Ramos (cell line): Measurements from ENCODE around the gene KCNQ5.

Experiments used
- in situ Hi-C: fragments of 300-500 bp; cut with MboI; formaldehyde crosslinking; loops from one replicate; pipeline ENCODE4 v1.14.3; 2022; ENCODE audit warnings: low sequenced_read_pairs; ENCODE audit not compliant: unreplicated experiment

The KCNQ5 gene

GRCh38 chr6:73143551-73143950 lies 521.7 kb downstream of the KCNQ5 start:
- in situ Hi-C loops = no loop called here

- in situ Hi-C loops = no loop called here
These were observed 522.7 kb downstream of the KCNQ5 start for GRCh38 chr6:73144516-73144915.

DNA sequence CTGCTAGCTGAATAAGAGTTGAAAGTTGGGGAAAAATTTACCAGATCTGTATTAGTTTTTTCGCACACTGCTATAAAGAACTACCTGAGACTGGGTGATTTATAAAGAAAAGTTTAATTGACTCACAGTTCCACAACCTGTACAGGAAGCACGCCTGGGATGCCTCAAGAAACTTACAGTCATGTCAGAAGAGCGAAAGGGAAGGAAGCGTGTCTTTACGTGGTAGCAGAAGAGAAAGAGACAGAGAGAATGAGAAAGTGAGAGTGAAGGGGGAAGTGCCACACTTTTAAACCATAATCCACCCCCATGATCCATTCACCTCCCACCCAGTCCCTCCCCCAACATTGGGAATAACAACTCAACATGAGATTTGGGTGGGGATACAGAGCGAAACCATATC lies 523.8 kb downstream of the KCNQ5 start:
- in situ Hi-C loops = no loop called here

DNA sequence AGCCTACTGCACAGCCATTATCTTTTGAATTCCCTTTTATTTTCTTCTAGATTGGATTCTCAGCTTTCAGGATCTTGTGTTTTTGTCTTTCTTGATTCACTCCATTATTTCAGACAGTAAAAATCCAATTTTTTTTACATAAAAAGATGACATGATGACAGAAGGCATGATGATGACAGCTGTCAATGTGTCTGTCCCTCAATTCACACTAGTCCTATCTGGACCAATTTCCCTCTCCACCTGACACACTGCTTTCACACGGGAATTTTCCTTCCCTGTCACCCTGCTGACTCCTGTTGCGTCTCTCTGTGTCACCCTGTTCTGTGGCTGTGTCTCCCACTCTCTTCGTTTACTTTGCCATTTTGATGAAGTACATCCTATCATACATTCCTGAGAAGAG lies 529.9 kb downstream of the KCNQ5 start:
- in situ Hi-C loops = no loop called here

DNA sequence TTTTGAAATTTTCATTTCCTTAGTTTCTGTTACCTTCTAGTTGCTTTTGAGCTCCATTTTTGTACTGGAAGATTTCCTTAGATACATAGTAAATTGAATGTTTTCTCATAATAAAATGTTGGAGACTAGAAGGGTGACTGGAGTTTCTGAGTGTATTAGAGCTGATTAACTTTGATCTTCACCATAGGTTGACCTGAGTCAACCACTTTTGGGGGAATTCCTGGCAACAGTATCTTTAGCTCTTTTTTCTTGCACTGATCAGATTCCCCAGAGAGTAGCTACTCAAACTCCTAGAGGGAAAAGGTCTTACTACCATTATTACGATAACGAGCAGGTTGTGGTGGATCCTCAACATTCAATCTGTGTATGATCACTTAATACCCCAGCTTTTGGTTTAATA lies 530.7 kb downstream of the KCNQ5 start:
- in situ Hi-C loops = no loop called here

- in situ Hi-C loops = no loop called here
These were observed 531.3 kb downstream of the KCNQ5 start for GRCh38 chr6:73152966-73153757.

GRCh38 chr6:73156793-73157767 lies 535.2 kb downstream of the KCNQ5 start:
- in situ Hi-C loops = no loop called here

DNA sequence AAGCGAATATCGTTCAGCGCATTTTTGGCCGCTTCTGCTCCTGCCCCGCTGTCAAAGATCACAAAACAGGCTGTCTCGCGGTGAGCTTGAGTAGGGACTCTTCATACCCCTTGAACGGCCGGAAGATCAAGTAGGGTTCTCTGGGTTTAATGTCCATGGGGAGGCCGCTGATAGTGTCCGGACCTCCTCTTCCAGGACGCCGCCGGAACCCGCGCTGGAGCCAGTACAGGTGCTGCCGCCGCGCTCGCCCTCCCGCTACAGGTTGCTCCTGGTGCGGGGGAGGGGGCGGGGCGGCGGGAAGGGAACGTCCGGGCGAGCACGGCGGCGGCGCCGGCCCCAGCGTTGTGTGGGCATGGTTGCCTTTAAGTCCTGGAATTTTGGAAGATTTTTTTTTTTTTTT lies 536.0 kb downstream of the KCNQ5 start:
- in situ Hi-C loops = no loop called here

GRCh38 chr6:73169111-73169510 lies 547.2 kb downstream of the KCNQ5 start:
- in situ Hi-C loops = no loop called here

- in situ Hi-C loops = no loop called here
These were observed 547.8 kb downstream of the KCNQ5 start for GRCh38 chr6:73169633-73170032.

GRCh38 chr6:73174646-73175045 lies 552.8 kb downstream of the KCNQ5 start:
- in situ Hi-C loops = loop anchor here (25.0 kb wide), 1 partner anchor 562 kb away; the partner anchor contains the start of gene KCNQ5

GRCh38 chr6:73176057-73176456 lies 554.2 kb downstream of the KCNQ5 start:
- in situ Hi-C loops = loop anchor here (25.0 kb wide), 1 partner anchor 564 kb away; the partner anchor contains the start of gene KCNQ5

- in situ Hi-C loops = loop anchor here (25.0 kb wide), 1 partner anchor 565 kb away; the partner anchor contains the start of gene KCNQ5
These were observed 555.5 kb downstream of the KCNQ5 start for GRCh38 chr6:73177221-73177944.

- in situ Hi-C loops = loop anchor here (10.0 to 25.0 kb wide), 2 partner anchors 568 to 765 kb away; partner anchors contain the start of gene KCNQ5
These were observed 558.3 kb downstream of the KCNQ5 start for GRCh38 chr6:73180076-73180738.

DNA sequence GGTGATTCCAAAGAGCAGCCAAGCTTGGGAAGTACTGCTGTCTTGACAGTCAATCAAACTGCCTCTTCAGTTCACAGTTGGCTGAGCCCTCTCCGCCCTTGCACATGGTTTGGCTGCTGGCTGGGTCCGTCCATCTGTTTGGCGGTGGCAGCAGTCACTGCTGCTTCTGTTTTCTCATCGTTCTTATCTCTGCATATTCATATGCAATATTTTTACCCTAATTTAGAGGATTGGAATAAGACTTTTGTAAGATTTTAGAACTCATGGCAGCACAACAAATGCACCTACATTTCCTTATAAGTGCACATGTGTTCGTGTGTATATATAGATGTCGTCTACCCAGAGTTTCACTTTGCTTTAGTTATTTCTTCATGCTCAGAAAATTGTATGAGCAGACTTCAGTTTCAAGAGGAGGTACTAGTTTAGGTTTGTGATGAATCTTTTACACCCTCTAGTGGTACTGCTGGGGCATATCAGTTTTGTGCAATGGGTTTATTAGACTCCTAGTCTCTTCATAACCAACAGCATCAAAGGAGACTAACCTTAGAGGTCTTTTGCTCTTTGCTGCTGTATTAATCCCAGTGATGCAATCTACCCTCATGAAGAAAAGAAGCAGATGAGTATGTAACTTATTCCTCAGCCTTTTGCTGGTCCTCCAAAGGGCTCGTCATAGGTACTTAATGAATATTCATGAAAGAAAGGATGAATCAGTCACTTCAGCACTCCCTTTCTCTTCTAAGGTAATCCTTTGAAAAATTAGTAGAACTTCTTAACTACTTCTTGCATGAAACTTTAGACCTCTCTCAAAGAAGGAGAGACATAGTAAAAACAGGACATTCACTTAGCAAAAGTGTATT lies 559.1 kb downstream of the KCNQ5 start:
- in situ Hi-C loops = loop anchor here (10.0 to 25.0 kb wide), 2 partner anchors 569 to 766 kb away; partner anchors contain the start of gene KCNQ5

- in situ Hi-C loops = loop anchor here (10.0 to 25.0 kb wide), 2 partner anchors 570 to 767 kb away; partner anchors contain the start of gene KCNQ5
These were observed 560.2 kb downstream of the KCNQ5 start for GRCh38 chr6:73182021-73182607.

DNA sequence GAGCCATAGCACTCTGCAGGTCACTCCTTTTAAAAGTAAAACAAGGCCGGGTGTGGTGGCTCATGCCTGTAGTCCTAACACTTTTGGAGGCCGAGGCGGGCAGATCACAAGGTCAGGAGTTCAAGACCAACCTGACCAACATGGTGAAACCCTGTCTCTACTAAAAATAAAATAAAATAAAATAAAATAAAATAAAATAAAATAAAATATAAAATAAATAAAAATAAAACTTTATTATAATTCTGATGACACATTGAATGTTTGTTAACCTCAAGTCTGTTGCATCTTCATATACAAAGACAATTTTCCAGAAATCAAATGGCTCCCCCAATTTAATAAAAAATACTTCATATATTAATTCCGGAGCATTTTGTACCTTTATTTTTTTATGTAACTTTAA lies 571.4 kb downstream of the KCNQ5 start:
- in situ Hi-C loops = loop anchor here (25.0 kb wide), 1 partner anchor 581 kb away; the partner anchor contains the start of gene KCNQ5

DNA sequence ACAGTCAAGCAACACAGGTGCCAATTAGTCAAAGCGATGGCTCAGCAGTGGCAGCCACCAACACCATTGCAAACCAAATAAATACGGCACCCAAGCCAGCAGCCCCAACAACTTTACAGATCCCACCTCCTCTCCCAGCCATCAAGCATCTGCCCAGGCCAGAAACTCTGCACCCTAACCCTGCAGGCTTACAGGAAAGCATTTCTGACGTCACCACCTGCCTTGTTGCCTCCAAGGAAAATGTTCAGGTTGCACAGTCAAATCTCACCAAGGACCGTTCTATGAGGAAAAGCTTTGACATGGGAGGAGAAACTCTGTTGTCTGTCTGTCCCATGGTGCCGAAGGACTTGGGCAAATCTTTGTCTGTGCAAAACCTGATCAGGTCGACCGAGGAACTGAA lies 572.9 kb downstream of the KCNQ5 start:
- in situ Hi-C loops = loop anchor here (25.0 kb wide), 1 partner anchor 582 kb away; the partner anchor contains the start of gene KCNQ5
